ENCODE data around the gene IQSEC3. TPM values are rescaled to one million over a fixed set of nuclear protein-coding genes. Genes with fewer than 3 reads are reported as not detected.

Gene IQSEC3
- total RNA-seq, 1 donor from 2014 or later, result 4.6 TPM

Other genes with a start within 250 kb of the IQSEC3 start
- 11.1 TPM for gene SLC6A12, start 147.4 kb downstream of the IQSEC3 start, total RNA-seq
- gene SLC6A13, start 196.1 kb downstream of the IQSEC3 start, total RNA-seq, result 3.9 TPM

All from upper lobe of right lung (tissue), 1 donor.